H7 (cell line): Measurements from ENCODE around the gene CACHD1. TPM values are rescaled to one million over a fixed set of nuclear protein-coding genes. Genes with fewer than 3 reads are reported as not detected.
"Not testable (repeated sequence)": the region's sequence is repeated elsewhere in the genome, so short reads cannot be mapped to it uniquely, and the experiment has no call there.

Source experiments
- DNase-seq: peaks from one replicate; pipeline ENCODE4 v3.0.0; 2012
- H3K27me3 ChIP-seq: 2 replicates; pipeline ENCODE4 v1.6.0; 2011; ENCODE audit warnings: mild to moderate bottlenecking, low read length; ENCODE audit not compliant: control insufficient read depth, insufficient read depth
- H3K36me3 ChIP-seq: replicated peaks from 2 replicates; pipeline ENCODE4 v1.5.1; 2011; ENCODE audit warnings: low read length; ENCODE audit not compliant: control insufficient read depth, insufficient read depth
- H3K4me3 ChIP-seq: 2 replicates; pipeline ENCODE4 v1.5.1; 2011; ENCODE audit warnings: low read depth, mild to moderate bottlenecking, control low read depth, low read length, moderate library complexity; ENCODE audit not compliant: insufficient read depth
- total RNA-seq: library from RNA; depleted of rRNA; stranded (reverse); fragments of >200 nt; shearing (Covaris generic); gene quantifications from 2 replicates; pipeline ENCODE4 v1.2.3, GENCODE V29; 2014

The CACHD1 gene
- total RNA-seq, 1 experiment from 2014 or later: 53.5 TPM

DNA sequence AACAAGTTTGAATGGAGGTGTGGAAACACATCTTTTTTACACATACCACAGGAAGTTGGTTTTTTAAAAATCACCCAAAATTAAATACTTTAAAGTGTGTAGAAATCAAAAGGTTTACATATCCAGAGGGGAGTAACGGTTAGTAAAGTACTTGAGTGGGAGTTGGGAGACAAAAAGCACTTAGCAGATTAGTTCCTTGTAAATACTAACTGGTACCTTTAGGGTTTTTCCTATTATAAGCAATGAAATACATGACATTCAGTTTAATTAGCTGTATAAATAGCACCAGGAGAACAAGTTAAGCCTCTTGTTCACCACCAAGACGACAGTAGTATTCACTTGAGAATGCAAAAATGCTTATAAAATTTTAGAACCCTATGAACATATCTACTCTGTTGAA, 251.2 kb downstream of the CACHD1 start:
- H3K27me3 ChIP-seq: peaks cover 2% of the 10 kb centered on the region; the same call in 1 of the 2 replicates
- H3K4me3 ChIP-seq: no peak overlapping the region
- DNase-seq: no peak
- H3K36me3 ChIP-seq: no peaks in the 10 kb centered on the region

DNA sequence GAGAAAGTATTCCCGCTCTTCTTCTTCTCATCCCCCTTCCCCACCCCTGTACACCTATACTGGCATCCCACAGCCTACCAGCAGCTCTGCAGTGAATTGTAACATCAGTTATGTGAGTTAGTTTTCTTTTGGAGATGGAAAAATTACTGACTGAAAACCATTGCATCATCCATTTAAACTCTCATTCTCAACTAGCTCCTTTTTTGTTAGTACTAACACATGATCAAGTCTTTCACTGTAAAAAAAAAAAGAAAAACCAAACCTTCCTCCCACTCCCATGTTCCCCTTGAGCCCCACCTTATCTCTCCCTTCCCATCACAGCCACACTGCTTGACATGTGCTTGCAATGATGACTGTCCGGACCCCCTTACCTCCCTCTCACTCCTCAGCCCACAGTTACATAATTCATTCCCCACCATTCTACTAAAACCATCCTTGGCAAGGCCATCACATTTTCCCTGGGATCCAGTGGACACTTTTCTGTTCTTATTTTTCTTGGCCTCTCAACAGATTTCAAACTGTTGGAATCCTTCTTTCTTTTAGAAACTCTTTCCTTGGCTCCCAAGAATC, 251.7 kb downstream of the CACHD1 start:
- H3K4me3 ChIP-seq: no peak overlapping the region
- DNase-seq: no peak
- peaks cover 2% of the 10 kb centered on the region; the same call in 1 of the 2 replicates for H3K27me3 ChIP-seq
- no peaks in the 10 kb centered on the region for H3K36me3 ChIP-seq

DNA sequence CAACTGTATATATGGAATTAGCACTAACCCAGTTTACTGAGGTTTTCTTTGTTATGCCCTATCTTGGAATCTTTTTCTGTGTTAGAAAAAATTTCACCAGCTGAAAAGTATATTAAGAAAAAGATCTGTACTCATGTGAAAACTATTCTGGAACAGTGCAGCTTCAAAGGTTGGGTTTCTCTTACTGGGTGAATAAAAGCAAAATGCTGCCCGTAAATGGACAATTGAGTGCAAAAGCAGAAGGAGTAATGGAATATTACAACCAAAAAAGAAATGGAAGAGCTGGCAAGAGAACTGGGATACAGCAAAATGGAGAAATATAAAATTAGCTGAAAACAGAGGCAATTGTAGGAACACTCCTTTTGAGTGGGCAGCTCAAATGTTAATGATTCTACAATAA, 257.9 kb downstream of the CACHD1 start:
- H3K4me3 ChIP-seq: no peak overlapping the region
- H3K27me3 ChIP-seq: no peaks in the 10 kb centered on the region
- no peak for DNase-seq
- no peaks in the 10 kb centered on the region for H3K36me3 ChIP-seq

DNA sequence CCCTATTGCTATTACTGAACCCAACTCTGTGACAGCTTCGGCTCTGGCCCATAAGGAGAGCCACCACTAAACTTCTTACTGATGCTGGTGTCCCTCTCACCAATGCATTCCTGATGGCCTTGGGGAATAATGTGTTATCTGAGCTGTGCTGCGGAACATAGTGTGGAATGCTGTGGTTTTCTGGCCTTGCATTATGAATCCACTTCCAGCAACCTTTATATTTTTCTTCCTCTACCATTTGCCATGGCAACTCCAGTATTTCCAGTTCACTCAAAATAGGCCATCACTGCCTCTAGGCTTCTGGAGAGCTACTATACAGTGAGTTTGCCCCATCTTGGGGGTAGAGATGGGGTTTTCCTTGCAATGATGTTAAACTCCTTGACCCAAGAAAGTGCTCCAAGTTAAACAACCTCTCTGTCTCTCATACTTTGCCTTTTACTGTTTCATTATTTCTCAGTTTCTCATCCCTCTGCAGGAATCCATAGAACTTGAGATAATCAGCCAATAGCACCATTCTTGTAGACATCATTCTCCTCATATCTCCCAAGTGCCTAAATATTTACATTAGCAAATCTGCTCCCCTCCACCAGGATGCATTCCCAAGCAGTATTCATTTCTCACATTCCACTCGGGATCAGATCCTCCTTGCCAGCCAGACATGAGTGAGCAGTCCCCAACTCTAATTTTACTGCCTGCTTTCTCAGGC, 263.8 kb downstream of the CACHD1 start:
- DNase-seq: no peak
- H3K36me3 ChIP-seq: no peaks in the 10 kb centered on the region
- no peaks in the 10 kb centered on the region for H3K27me3 ChIP-seq
- H3K4me3 ChIP-seq: no peak overlapping the region

DNA sequence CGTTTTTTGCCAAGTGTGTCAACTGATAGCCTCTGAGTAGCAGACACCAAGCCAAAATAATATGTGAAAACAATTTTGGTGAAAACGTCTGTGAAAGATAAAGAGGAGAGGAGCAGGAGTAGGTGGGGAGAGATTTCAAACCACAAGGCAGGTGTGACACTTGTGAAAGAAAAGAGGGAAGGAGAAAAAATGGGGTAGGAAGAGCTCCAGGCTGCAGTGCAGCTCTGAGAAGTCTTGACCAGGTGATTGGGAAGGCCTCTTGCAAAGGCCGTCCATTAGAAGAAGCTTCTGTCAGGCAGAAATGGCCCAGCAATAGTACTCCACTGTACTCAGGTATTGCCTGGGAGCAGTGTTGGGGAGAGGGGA, 264.3 kb downstream of the CACHD1 start:
- Histone ChIP-seq H3K36me3 (no peaks in the 10 kb centered on the region), H3K4me3 (no peak overlapping the region), H3K27me3 (no peaks in the 10 kb centered on the region)
- DNase-seq: no peak

DNA sequence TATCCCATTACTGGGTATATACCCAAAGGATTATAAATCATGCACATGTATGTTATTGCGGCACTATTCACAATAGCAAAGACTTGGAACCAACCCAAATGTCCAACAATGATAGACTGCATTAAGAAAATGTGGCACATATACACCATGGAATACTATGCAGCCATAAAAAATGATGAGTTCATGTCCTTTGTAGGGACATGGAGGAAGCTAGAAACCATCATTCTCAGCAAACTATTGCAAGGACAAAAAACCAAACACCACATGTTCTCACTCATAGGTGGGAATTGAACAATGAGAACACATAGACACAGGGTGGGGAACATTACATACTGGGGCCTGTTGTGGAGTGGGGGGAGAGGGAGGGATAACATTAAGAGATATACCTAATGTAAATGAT, 270.8 kb downstream of the CACHD1 start:
- not testable (repeated sequence) for H3K36me3 ChIP-seq, H3K27me3 ChIP-seq, DNase-seq, H3K4me3 ChIP-seq
